Upper lobe of left lung (tissue), 6 donors: ENCODE data around the gene OR2T29. TPM values are rescaled to one million over a fixed set of nuclear protein-coding genes. Genes with fewer than 3 reads are reported as not detected.
"Not testable (repeated sequence)": the region's sequence is repeated elsewhere in the genome, so short reads cannot be mapped to it uniquely, and the experiment has no call there.

ENCODE experiments used
- ATAC-seq, 2 donors: fragments of 200-7000 bp; cut with Tn5 transposase; one replicate each; pipeline ENCODE4 v1.9.1; 2022; ENCODE audit warnings: mild to moderate bottlenecking in 2 of 2, moderate library complexity in 2 of 2; ENCODE audit not compliant: low FRiP score in 2 of 2
- DNase-seq, 2 donors: peaks; one replicate each; pipeline ENCODE4 v3.0.0-alpha.2; 2019 to 2020
- H3K27ac ChIP-seq, 4 donors: fragments of 200-600 bp; sonication (generic); one replicate each; pipeline ENCODE4 v1.5.1; 2016 to 2019
- H3K27me3 ChIP-seq, 4 donors: fragments of 200-600 bp; sonication (generic); one replicate each; pipeline ENCODE4 v1.5.1; 2017 to 2019
- H3K36me3 ChIP-seq, 4 donors: fragments of 200-600 bp; sonication (generic); one replicate each; pipeline ENCODE4 v1.5.1; 2016 to 2019
- H3K4me1 ChIP-seq, 4 donors: fragments of 200-600 bp; sonication (generic); one replicate each; pipeline ENCODE4 v1.5.1; 2018 to 2019
- H3K4me3 ChIP-seq, 4 donors: fragments of 200-600 bp; sonication (generic); one replicate each; pipeline ENCODE4 v1.5.1; 2017 to 2019; ENCODE audit warnings: mild to moderate bottlenecking in 2 of 4, moderate library complexity in 1 of 4
- H3K9me3 ChIP-seq, 4 donors: fragments of 200-600 bp; sonication (generic); one replicate each; pipeline ENCODE4 v1.5.1; 2018 to 2019
- CTCF ChIP-seq, 6 experiments: fragments of 450-650 bp in 4 of 6; fragments of 200-600 bp in 2 of 6; sonication (generic) in 2 of 6; IDR thresholded peaks; one replicate each; pipeline ENCODE4 v1.5.1; 2016 to 2019; ENCODE audit warnings: antibody characterized with exemption in 6 of 6
- EP300 ChIP-seq, 4 donors: sonication (generic); formaldehyde crosslinking; IDR thresholded peaks; one replicate each; pipeline ENCODE4 v1.5.1; 2017; ENCODE audit warnings: antibody characterized with exemption in 4 of 4, control low read depth in 2 of 4
- POLR2A ChIP-seq, 4 donors: fragments of 450-650 bp; IDR thresholded peaks; one replicate each; pipeline ENCODE4 v1.5.1; 2016 to 2017; ENCODE audit warnings: antibody characterized with exemption in 4 of 4, mild to moderate bottlenecking in 2 of 4
- POLR2AphosphoS5 ChIP-seq, 2 donors: sonication (generic); formaldehyde crosslinking; IDR thresholded peaks; one replicate each; pipeline ENCODE4 v1.5.1; 2017; ENCODE audit warnings: antibody characterized with exemption in 2 of 2
- WGBS, 2 donors: methylation state at CpG; one replicate each; pipeline ENCODE4 v1.1.5; 2017 to 2018; 5-methylcytosine and 5-hydroxymethylcytosine counted together
- small RNA-seq, 4 donors: library from RNA; depleted of rRNA; stranded (forward); fragments of <200 nt; gene quantifications; one replicate each; pipeline ENCODE3, GENCODE V24; 2016
- total RNA-seq, 6 donors: library from RNA; depleted of rRNA in 4 of 6; stranded (reverse); fragments of >200 nt in 4 of 6; gene quantifications; one replicate each; pipeline versions ENCODE4 v1.1.0 to v1.2.1, GENCODE V29; 2016 to 2021
- donor health status: DM: no; HTN: no; CAD: no; lungs with moderate emphysema.
- donor health status: DM: no; HTN: yes; CAD: no; lungs with severe emphysema.

Gene OR2T29
- total RNA-seq, 6 donors from 2014 or later, result not detected

DNA sequence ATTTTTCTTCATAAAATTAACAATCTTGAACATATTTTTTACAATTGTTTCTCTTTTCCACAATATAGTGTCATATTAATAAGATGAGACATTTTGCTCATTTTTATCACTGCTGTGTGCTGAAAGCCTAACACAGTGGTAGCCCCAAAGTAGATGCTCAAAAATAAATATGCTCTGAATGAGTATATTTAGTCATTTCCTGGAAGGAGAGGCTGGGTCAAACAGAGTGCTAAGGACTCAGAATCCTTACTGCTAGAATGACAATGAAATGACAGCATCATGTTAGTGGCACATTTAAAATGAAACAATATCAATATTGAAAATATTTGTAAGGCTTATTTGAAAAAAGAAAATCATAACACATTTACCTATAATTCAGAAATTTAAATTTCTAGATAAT lies 25.1 kb downstream of the OR2T29 start:
- not testable (repeated sequence) for H3K27me3 ChIP-seq, H3K36me3 ChIP-seq, H3K9me3 ChIP-seq, H3K4me1 ChIP-seq, DNase-seq, H3K4me3 ChIP-seq, H3K27ac ChIP-seq, ATAC-seq

- Histone ChIP-seq H3K27me3 (no peaks in the 10 kb centered on the region), H3K4me3 (no peak overlapping the region), H3K36me3 (no peaks in the 10 kb centered on the region), H3K4me1 (no peaks in the 10 kb centered on the region), H3K9me3 (peaks cover 0 to 4% (median 0%) of the 10 kb centered on the region in 4 donors), H3K27ac (no peak overlapping the region)
- DNase-seq (peak in 1 of 2 donors; percentile 13), ATAC-seq (no peak)
- TF ChIP-seq POLR2AphosphoS5 (IDR thresholded peaks at IDR 0.05) (no peak), EP300 (IDR thresholded peaks at IDR 0.05) (no peak), POLR2A (IDR thresholded peaks at IDR 0.05) (no peak), CTCF (IDR thresholded peaks at IDR 0.05) (no peak)
- WGBS, 2 donors, result 84 to 85% methylated on average over 12 of the region's 12 CpGs
Observed at GRCh38 chr1:248521856-248522255, 40.7 kb downstream of the OR2T29 start.

- ATAC-seq, H3K36me3 ChIP-seq, DNase-seq, H3K27ac ChIP-seq, H3K4me1 ChIP-seq, H3K4me3 ChIP-seq, H3K9me3 ChIP-seq, H3K27me3 ChIP-seq: not testable (repeated sequence)
Observed at GRCh38 chr1:248510217-248510616, 52.4 kb downstream of the OR2T29 start.

DNA sequence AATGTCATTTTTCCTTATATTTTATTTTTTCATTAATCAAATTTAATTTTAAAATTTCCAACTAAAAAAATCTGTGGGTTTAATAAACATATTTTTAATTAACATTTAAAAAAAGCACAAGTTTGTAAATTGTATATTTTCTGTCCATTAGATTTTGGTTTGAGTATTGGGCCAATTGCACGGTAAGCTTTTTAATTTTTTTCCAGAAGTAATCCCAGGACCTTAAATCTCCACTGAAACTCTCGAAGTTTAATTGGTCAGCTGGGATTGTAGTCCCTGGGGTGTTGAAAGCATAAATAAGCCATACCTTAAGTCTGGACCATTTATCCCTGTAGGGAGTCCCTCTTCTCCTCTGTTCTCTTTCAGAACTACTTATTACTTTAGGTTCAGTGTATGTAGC lies 54.8 kb downstream of the OR2T29 start, which contains the start of gene OR2G6:
TSS of gene OR2G6 (plus strand) at position 301 of the 400 bp plus-strand sequence. CDS start 13,574 bp downstream, outside the sequence.
- not testable (repeated sequence) for H3K9me3 ChIP-seq, DNase-seq, H3K36me3 ChIP-seq, H3K4me3 ChIP-seq, H3K27me3 ChIP-seq, ATAC-seq, H3K27ac ChIP-seq, H3K4me1 ChIP-seq
- WGBS, 2 donors, result no CpG with 5 or more reads among the region's 2 CpGs

Small RNAs within 50 kb of the gene (small RNA-seq; reads per million reads assigned to genes)
- 0 reads per million in 4 donors for gene RF00019

Other genes starting within 250 kb of the OR2T29 start
- not detected for gene OR2M7, start 238.2 kb downstream of the OR2T29 start, total RNA-seq
- gene OR14C36, start 214.0 kb downstream of the OR2T29 start, total RNA-seq, result not detected
- not detected for gene OR2T4, start 201.1 kb downstream of the OR2T29 start, total RNA-seq
- not detected for gene OR2T6, start 187.0 kb downstream of the OR2T29 start, total RNA-seq
- not detected for gene OR2T1, start 159.7 kb downstream of the OR2T29 start, total RNA-seq
- not detected for gene OR2T2, start 117.1 kb downstream of the OR2T29 start, total RNA-seq
- gene OR2T3, start 89.4 kb downstream of the OR2T29 start, total RNA-seq, result not detected
- gene OR2T5, start 74.2 kb downstream of the OR2T29 start, total RNA-seq, result not detected
- not detected for gene OR2G6, start 54.7 kb downstream of the OR2T29 start, total RNA-seq
- gene OR2T34, start 12.0 kb upstream of the OR2T29 start, total RNA-seq, result not detected
- not detected for gene OR2T10, start 34.9 kb upstream of the OR2T29 start, total RNA-seq
- gene OR2T11, start 72.3 kb upstream of the OR2T29 start, total RNA-seq, result 1 to 10 TPM in 1 of 6 donors, not detected in 5; 1.8 TPM
- not detected for gene OR2T35, start 82.5 kb upstream of the OR2T29 start, total RNA-seq
- gene OR2T27, start 92.8 kb upstream of the OR2T29 start, total RNA-seq, result not detected
- not detected for gene OR14I1, start 140.0 kb upstream of the OR2T29 start, total RNA-seq
- gene LYPD8, start 193.0 kb upstream of the OR2T29 start, total RNA-seq, result not detected